Brain microvascular endothelial cell (primary cell): Measurements from ENCODE around the gene PADI1.

Source experiments
- DNase-seq: peaks from one replicate; pipeline ENCODE4 v3.0.0-alpha.2; 2020
- H3K27ac ChIP-seq: fragments of 250-450 bp; sonication (Bioruptor Pico); 2 replicates; pipeline ENCODE4 v1.5.1; 2020; ENCODE audit warnings: mild to moderate bottlenecking, moderate library complexity
- H3K27me3 ChIP-seq: fragments of 250-450 bp; sonication (Bioruptor Pico); replicated peaks from 2 replicates; pipeline ENCODE4 v1.5.1; 2020; ENCODE audit warnings: mild to moderate bottlenecking
- H3K36me3 ChIP-seq: fragments of 250-450 bp; sonication (Bioruptor Pico); replicated peaks from 2 replicates; pipeline ENCODE4 v1.5.1; 2020; ENCODE audit warnings: mild to moderate bottlenecking
- H3K4me3 ChIP-seq: 2 replicates; pipeline ENCODE4 v1.5.1; 2011; ENCODE audit warnings: low read depth, mild to moderate bottlenecking, control low read depth, low read length, moderate library complexity
- in situ Hi-C: cut with HindIII; loops from 2 replicates; pipeline ENCODE4 v1.10.0; 2017; ENCODE audit warnings: low sequenced_read_pairs, low pct_ligation_motif_present
- TF ChIP-seq, protein P1 (sequence below): IDR thresholded peaks from 2 replicates; pipeline ENCODE4 v1.5.1; 2011; ENCODE audit warnings: low read depth, mild to moderate bottlenecking, moderate library complexity, low read length, control low read depth, inconsistent platforms; ENCODE audit errors: missing control alignments

Gene PADI1

DNA sequence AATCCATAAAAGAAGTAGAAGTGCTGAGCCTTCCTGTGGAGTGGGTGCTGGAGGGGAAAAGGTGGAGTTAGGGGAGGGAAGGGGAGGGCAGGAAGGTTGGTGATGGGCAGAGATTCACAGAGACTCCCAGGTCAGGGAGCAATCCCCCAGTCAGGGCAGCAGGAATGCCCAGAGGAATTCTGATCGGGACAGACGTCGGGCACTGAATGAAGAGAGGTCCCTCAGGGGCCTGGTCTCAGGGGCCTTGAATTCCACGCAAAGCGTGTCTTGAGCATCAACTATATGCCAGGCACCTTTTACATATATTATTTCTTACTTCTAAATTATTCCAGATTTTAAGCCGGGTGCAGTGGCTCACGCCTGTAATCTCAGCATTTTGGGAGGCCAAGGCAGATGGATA is 7.2 kb upstream of the PADI1 start:
- no peak for DNase-seq
- in situ Hi-C loops, result no loop called here

DNA sequence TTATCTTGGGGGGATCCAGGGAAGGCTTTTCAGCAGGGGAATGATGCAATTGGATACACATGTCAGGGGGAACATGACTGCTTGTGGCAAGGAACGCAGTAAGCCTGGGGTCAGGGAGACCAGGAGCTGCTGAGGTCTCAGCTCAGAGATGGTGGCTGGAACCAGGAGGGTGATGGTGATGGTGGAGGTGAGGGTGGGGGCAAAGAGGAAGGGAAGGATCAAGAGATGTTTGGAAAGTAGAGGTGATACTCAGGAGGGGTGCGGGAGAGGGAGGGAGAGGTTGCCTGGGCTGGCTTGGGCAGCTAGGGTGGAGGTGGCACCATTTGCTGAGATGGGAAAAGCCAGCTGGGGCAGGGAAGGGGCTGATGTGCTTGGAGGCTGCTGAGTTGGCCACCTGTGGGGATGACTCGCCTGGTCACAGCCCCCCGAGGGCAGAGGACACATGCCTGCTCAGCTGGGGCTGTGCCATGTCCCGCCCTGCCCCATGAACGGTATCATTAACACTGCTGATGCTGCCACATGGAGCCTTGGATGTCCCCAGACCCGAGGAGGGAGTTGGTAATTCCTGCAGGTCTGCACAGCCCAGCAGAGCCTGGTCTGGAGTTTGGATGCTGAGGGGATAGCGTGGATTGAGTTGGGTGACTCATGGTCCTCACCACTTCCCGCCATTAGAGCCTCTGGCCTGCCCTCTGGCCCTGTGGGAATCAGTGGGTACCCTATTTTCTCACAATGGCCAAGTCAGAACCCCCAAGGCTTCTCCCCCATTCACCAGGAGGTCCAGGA is 6.3 kb upstream of the PADI1 start:
- in situ Hi-C loops, result no loop called here
- Histone ChIP-seq H3K36me3 (no peaks in the 10 kb centered on the region), H3K4me3 (no peak overlapping the region), H3K27me3 (no peaks in the 10 kb centered on the region), H3K27ac (no peak overlapping the region)
- DNase-seq, result no peak
- TF ChIP-seq, protein P1, sequence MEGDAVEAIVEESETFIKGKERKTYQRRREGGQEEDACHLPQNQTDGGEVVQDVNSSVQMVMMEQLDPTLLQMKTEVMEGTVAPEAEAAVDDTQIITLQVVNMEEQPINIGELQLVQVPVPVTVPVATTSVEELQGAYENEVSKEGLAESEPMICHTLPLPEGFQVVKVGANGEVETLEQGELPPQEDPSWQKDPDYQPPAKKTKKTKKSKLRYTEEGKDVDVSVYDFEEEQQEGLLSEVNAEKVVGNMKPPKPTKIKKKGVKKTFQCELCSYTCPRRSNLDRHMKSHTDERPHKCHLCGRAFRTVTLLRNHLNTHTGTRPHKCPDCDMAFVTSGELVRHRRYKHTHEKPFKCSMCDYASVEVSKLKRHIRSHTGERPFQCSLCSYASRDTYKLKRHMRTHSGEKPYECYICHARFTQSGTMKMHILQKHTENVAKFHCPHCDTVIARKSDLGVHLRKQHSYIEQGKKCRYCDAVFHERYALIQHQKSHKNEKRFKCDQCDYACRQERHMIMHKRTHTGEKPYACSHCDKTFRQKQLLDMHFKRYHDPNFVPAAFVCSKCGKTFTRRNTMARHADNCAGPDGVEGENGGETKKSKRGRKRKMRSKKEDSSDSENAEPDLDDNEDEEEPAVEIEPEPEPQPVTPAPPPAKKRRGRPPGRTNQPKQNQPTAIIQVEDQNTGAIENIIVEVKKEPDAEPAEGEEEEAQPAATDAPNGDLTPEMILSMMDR, result no peak

More for the DNA sequence above, 7.2 kb upstream of the PADI1 start:
- H3K36me3 ChIP-seq, result no peaks in the 10 kb centered on the region
- H3K27me3 ChIP-seq, result no peaks in the 10 kb centered on the region
- TF ChIP-seq, protein P1, result no peak
- no peak overlapping the region for H3K27ac ChIP-seq
- no peak overlapping the region for H3K4me3 ChIP-seq

DNA sequence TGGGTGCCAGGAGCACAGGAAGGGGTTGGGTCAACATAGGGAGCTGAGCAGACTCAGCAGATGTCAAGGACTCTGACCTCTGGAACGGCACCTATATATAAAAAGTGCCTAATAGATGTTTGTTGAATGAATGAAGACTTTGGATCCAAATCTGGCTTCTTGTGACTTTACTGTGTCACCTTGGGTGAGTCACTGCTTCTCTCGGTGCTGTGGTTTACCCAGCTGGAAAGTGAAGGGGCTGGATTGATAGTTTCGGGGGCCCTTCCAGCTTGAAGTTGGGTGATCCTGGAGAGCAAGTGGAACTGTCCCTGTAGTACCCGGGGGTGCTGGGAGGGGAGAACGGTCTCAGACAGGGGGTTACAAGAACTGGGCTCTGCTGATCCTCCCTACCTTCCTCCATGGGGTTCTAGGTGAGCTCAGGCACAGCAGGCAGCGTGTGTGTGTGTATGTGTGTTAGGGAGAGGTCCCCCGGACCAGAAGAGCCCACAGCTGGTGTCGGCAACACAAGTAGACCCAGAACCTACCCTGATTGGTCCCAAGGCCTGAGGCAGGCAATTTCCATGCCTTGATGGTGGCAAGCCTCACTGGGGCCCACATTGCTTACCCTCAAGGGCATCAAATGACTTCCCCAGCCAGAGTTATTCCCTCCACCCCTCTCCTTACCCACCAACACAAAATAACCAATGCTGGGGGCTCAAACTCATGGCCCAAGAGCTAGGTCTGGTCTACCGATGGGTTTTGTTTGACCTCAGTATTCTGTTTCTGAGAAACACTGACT is 5.5 kb upstream of the PADI1 start:
- Histone ChIP-seq H3K4me3 (no peak overlapping the region), H3K27me3 (no peaks in the 10 kb centered on the region), H3K27ac (no peak overlapping the region), H3K36me3 (no peaks in the 10 kb centered on the region)
- DNase-seq, result no peak
- in situ Hi-C loops, result no loop called here
- TF ChIP-seq, protein P1, result no peak

DNA sequence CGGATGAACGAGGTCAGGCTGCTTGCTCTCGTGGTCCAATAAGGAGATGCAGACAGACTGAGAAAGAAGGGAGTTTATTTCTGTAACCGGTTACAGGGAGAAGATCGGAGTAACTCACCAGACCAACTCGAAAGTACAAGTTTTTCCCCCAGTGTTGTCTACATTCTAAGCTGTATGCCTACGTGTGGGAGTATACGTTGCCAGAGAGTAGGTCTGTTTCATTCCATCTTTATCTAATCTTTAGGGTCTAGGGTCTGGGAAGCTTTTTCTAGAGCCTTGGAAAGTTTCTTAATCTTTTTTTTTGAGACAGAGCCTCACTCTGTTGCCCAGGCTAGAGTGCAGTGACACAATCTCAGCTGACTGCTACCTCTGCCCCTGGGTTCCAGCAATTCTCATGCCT is 4.7 kb upstream of the PADI1 start:
- no peaks in the 10 kb centered on the region for H3K27me3 ChIP-seq
- TF ChIP-seq, protein P1, result no peak
- no peaks in the 10 kb centered on the region for H3K36me3 ChIP-seq
- no peak for DNase-seq
- no peak overlapping the region for H3K4me3 ChIP-seq
- no peak overlapping the region for H3K27ac ChIP-seq
- in situ Hi-C loops, result no loop called here

DNA sequence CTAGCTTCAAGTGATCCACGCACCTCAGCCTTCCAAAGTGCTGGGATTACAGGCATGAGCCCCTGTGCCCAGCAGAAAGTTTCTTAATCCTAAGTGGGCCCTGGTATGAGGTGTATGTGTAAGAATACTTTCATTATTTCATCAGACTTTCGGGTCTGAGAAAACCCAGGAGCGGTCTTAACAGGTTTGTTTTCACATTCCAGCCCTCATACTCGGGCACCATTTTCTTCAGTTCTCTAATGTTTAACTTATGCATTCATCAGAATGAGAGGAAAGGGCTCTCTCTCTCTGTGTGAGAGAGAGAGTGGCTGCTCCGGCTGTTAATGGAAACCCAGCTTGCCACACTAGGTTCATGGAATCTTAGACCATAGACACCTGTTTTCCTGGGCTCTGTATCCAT is 4.2 kb upstream of the PADI1 start:
- no peak overlapping the region for H3K27ac ChIP-seq
- TF ChIP-seq, protein P1, result no peak
- no peak for DNase-seq
- no peaks in the 10 kb centered on the region for H3K27me3 ChIP-seq
- no peaks in the 10 kb centered on the region for H3K36me3 ChIP-seq
- H3K4me3 ChIP-seq, result no peak overlapping the region
- in situ Hi-C loops, result no loop called here
